Mesenchymal stem cell (in vitro differentiated cells and primary cell): ENCODE data around the gene CTNND1.

ENCODE experiments used
- DNase-seq: peaks from one replicate; pipeline ENCODE4 v3.0.0-alpha.2; 2013
- H2AFZ ChIP-seq: one replicate; pipeline ENCODE4 v1.6.1; 2013; ENCODE audit warnings: low read depth, mild to moderate bottlenecking, control low read depth, inconsistent platforms, low read length, moderate library complexity
- H2AK5ac ChIP-seq: 2 replicates; pipeline ENCODE4 v1.6.1; 2013; ENCODE audit warnings: low read length, moderate library complexity, mild to moderate bottlenecking, inconsistent platforms; ENCODE audit not compliant: severe bottlenecking
- H2BK120ac ChIP-seq: one replicate; pipeline ENCODE4 v1.6.1; 2013; ENCODE audit warnings: low read depth, mild to moderate bottlenecking, inconsistent platforms, low read length, moderate library complexity
- H2BK12ac ChIP-seq, 2 experiments: one replicate each; pipeline ENCODE4 v1.6.1; 2013; ENCODE audit warnings: inconsistent platforms in 2 of 2, low read length in 2 of 2, mild to moderate bottlenecking in 2 of 2, moderate library complexity in 2 of 2, control low read depth in 1 of 2
- H2BK15ac ChIP-seq: one replicate; pipeline ENCODE4 v1.6.1; 2013; ENCODE audit warnings: mild to moderate bottlenecking, low read depth, inconsistent platforms; ENCODE audit not compliant: poor library complexity, severe bottlenecking
- H2BK5ac ChIP-seq: 2 replicates; pipeline ENCODE4 v1.6.1; 2013; ENCODE audit warnings: low read depth, mild to moderate bottlenecking, low read length, control low read depth, inconsistent platforms; ENCODE audit not compliant: poor library complexity, severe bottlenecking
- H3K14ac ChIP-seq, 2 experiments: one replicate each; pipeline ENCODE4 v1.6.1; 2013; ENCODE audit warnings: inconsistent platforms in 2 of 2, low read length in 2 of 2, control low read depth in 1 of 2, mild to moderate bottlenecking in 1 of 2, moderate library complexity in 1 of 2
- H3K18ac ChIP-seq, 2 experiments: one replicate each; pipeline ENCODE4 v1.6.1; 2013; ENCODE audit warnings: inconsistent platforms in 2 of 2, low read length in 2 of 2, control low read depth in 1 of 2, low read depth in 1 of 2, mild to moderate bottlenecking in 1 of 2
- H3K23ac ChIP-seq, 2 experiments: one replicate each; pipeline ENCODE4 v1.6.1; 2013; ENCODE audit warnings: inconsistent platforms in 2 of 2, low read length in 2 of 2, mild to moderate bottlenecking in 2 of 2, moderate library complexity in 2 of 2, control low read depth in 1 of 2
- H3K27ac ChIP-seq: 2 replicates; pipeline ENCODE4 v1.5.1; 2013; ENCODE audit warnings: mild to moderate bottlenecking, moderate library complexity, low read length, control low read depth, inconsistent platforms; ENCODE audit not compliant: poor library complexity, severe bottlenecking
- H3K27me3 ChIP-seq, 2 experiments: 2 replicates each; pipeline versions ENCODE4 v1.6.1 to v1.7.0; 2013; ENCODE audit warnings: low read length in 2 of 2, mild to moderate bottlenecking in 2 of 2, moderate library complexity in 2 of 2, control low read depth in 1 of 2, inconsistent platforms in 1 of 2; ENCODE audit not compliant: control insufficient read depth in 1 of 2, insufficient read depth in 1 of 2
- H3K36me3 ChIP-seq, 2 experiments: 2 replicates each; pipeline versions ENCODE4 v1.6.1 to v1.7.0; 2013; ENCODE audit warnings: low read length in 2 of 2, control low read depth in 1 of 2, inconsistent platforms in 1 of 2, low read depth in 1 of 2, mild to moderate bottlenecking in 1 of 2; ENCODE audit not compliant: insufficient read depth in 2 of 2, control insufficient read depth in 1 of 2
- H3K4ac ChIP-seq, 2 experiments: one replicate each; pipeline ENCODE4 v1.6.1; 2013; ENCODE audit warnings: inconsistent platforms in 2 of 2, low read length in 2 of 2, mild to moderate bottlenecking in 2 of 2, moderate library complexity in 2 of 2, control low read depth in 1 of 2, low read depth in 1 of 2
- H3K4me1 ChIP-seq: 2 replicates; pipeline ENCODE4 v1.6.1; 2013; ENCODE audit warnings: low read depth, low read length, control low read depth; ENCODE audit not compliant: control insufficient read depth, insufficient read depth
- H3K4me2 ChIP-seq: 2 replicates; pipeline ENCODE4 v1.6.1; 2013; ENCODE audit warnings: low read length, mild to moderate bottlenecking, inconsistent platforms; ENCODE audit not compliant: poor library complexity, severe bottlenecking
- H3K4me3 ChIP-seq, 2 experiments: 2 replicates each; pipeline versions ENCODE4 v1.5.1 to v1.7.0; 2013; ENCODE audit warnings: low read length in 2 of 2, mild to moderate bottlenecking in 2 of 2, control low read depth in 1 of 2, low read depth in 1 of 2; ENCODE audit not compliant: insufficient read depth in 1 of 2
- H3K79me1 ChIP-seq: replicated peaks from 2 replicates; pipeline ENCODE4 v1.6.1; 2013; ENCODE audit warnings: mild to moderate bottlenecking, control low read depth, low read length, inconsistent platforms; ENCODE audit not compliant: poor library complexity, severe bottlenecking
- H3K9ac ChIP-seq: 2 replicates; pipeline ENCODE4 v1.7.0; 2013; ENCODE audit warnings: mild to moderate bottlenecking, low read length, moderate library complexity
- H3K9me3 ChIP-seq: 2 replicates; pipeline ENCODE4 v1.7.0; 2013; ENCODE audit warnings: mild to moderate bottlenecking, low read length; ENCODE audit not compliant: control insufficient read depth
- H4K8ac ChIP-seq: one replicate; pipeline ENCODE4 v1.6.1; 2013; ENCODE audit warnings: inconsistent platforms, mild to moderate bottlenecking, low read length, moderate library complexity
- H4K91ac ChIP-seq: one replicate; pipeline ENCODE4 v1.6.1; 2013; ENCODE audit warnings: mild to moderate bottlenecking, low read length, inconsistent platforms
- WGBS: methylation state at CpG from one replicate; pipeline ENCODE4 v1.1.7; 2013; ENCODE audit warnings: mixed read lengths; 5-methylcytosine and 5-hydroxymethylcytosine counted together

CTNND1 gene

GRCh38 chr11:57791321-57792059 is 29.9 kb downstream of the CTNND1 start:
- H3K4ac ChIP-seq = no peak overlapping the region
- no peaks in the 10 kb centered on the region for H3K9me3 ChIP-seq
- DNase-seq = no peak
- no peak overlapping the region for H4K8ac ChIP-seq
- H3K9ac ChIP-seq = no peak overlapping the region
- no peak overlapping the region for H2AFZ ChIP-seq
- no peak overlapping the region for H3K23ac ChIP-seq
- H3K18ac ChIP-seq = peak overlapping the region in 1 of 2 experiments; percentile 21
- H3K27ac ChIP-seq = no peak overlapping the region
- H2AK5ac ChIP-seq = no peak overlapping the region
- H2BK120ac ChIP-seq = no peak overlapping the region
- H3K4me1 ChIP-seq = peaks cover 13% of the 10 kb centered on the region
- no peak overlapping the region for H3K4me2 ChIP-seq
- no peak overlapping the region for H2BK15ac ChIP-seq
- WGBS = 91% methylated on average over 22 of the region's 22 CpGs
- no peak overlapping the region for H4K91ac ChIP-seq
- no peak overlapping the region for H3K14ac ChIP-seq
- no peaks in the 10 kb centered on the region for H3K27me3 ChIP-seq
- no peak overlapping the region for H3K4me3 ChIP-seq
- H3K79me1 ChIP-seq = peaks cover 2% of the 10 kb centered on the region
- peaks cover 19 to 39% of the 10 kb centered on the region in 2 experiments for H3K36me3 ChIP-seq
- no peak overlapping the region for H2BK5ac ChIP-seq
- no peak overlapping the region for H2BK12ac ChIP-seq

- H3K36me3 ChIP-seq = peaks cover 24 to 44% of the 10 kb centered on the region in 2 experiments
- H3K27me3 ChIP-seq = no peaks in the 10 kb centered on the region
- H2BK120ac ChIP-seq = no peak overlapping the region
- H4K8ac ChIP-seq = no peak overlapping the region
- WGBS = 100% methylated on average over 6 of the region's 7 CpGs
- H2AFZ ChIP-seq = no peak overlapping the region
- H4K91ac ChIP-seq = no peak overlapping the region
- H3K23ac ChIP-seq = no peak overlapping the region
- peaks cover 13% of the 10 kb centered on the region for H3K4me1 ChIP-seq
- peak overlapping the region; percentile 15 for H3K27ac ChIP-seq
- peak; percentile 71 for DNase-seq
- no peak overlapping the region for H3K4me2 ChIP-seq
- no peak overlapping the region for H2AK5ac ChIP-seq
- no peak overlapping the region for H2BK12ac ChIP-seq
- no peaks in the 10 kb centered on the region for H3K9me3 ChIP-seq
- H3K18ac ChIP-seq = no peak overlapping the region
- peaks cover 7% of the 10 kb centered on the region for H3K79me1 ChIP-seq
- no peak overlapping the region for H3K4ac ChIP-seq
- no peak overlapping the region for H3K14ac ChIP-seq
- no peak overlapping the region for H3K9ac ChIP-seq
- no peak overlapping the region for H2BK5ac ChIP-seq
- no peak overlapping the region for H3K4me3 ChIP-seq
- no peak overlapping the region for H2BK15ac ChIP-seq
Measured at GRCh38 chr11:57792060-57792541, 30.5 kb downstream of the CTNND1 start.

- Histone ChIP-seq H3K27ac (peak overlapping the region; percentile 66), H3K9me3 (no peaks in the 10 kb centered on the region), H2BK5ac (no peak overlapping the region), H3K4me1 (peaks cover 13% of the 10 kb centered on the region), H2BK15ac (no peak overlapping the region), H3K18ac (no peak overlapping the region), H3K9ac (no peak overlapping the region), H3K4me3 (no peak overlapping the region), H3K79me1 (peaks cover 7% of the 10 kb centered on the region), H2AK5ac (no peak overlapping the region), H3K4me2 (no peak overlapping the region), H4K91ac (no peak overlapping the region), H3K4ac (no peak overlapping the region), H2BK120ac (no peak overlapping the region), H2BK12ac (no peak overlapping the region), H3K14ac (no peak overlapping the region), H4K8ac (no peak overlapping the region), H3K23ac (no peak overlapping the region), H3K36me3 (peaks cover 24 to 44% of the 10 kb centered on the region in 2 experiments), H3K27me3 (no peaks in the 10 kb centered on the region), H2AFZ (no peak overlapping the region)
- DNase-seq = peak; percentile 33
Measured at GRCh38 chr11:57792870-57793269, 31.3 kb downstream of the CTNND1 start.

- no peak overlapping the region for H3K23ac ChIP-seq
- no peak overlapping the region for H3K14ac ChIP-seq
- no peak overlapping the region for H4K91ac ChIP-seq
- no peaks in the 10 kb centered on the region for H3K27me3 ChIP-seq
- H3K9me3 ChIP-seq = no peaks in the 10 kb centered on the region
- no peak overlapping the region for H2BK12ac ChIP-seq
- no peak overlapping the region for H2BK120ac ChIP-seq
- peaks cover 10% of the 10 kb centered on the region for H3K4me1 ChIP-seq
- no peak overlapping the region for H4K8ac ChIP-seq
- no peak overlapping the region for H3K4me2 ChIP-seq
- H2AFZ ChIP-seq = no peak overlapping the region
- H3K4ac ChIP-seq = no peak overlapping the region
- H2BK15ac ChIP-seq = no peak overlapping the region
- H3K9ac ChIP-seq = no peak overlapping the region
- H2BK5ac ChIP-seq = no peak overlapping the region
- H3K36me3 ChIP-seq = peaks cover 24 to 48% of the 10 kb centered on the region in 2 experiments
- H3K4me3 ChIP-seq = no peak overlapping the region
- H3K18ac ChIP-seq = no peak overlapping the region
- H3K79me1 ChIP-seq = peaks cover 7% of the 10 kb centered on the region
- H2AK5ac ChIP-seq = no peak overlapping the region
- 78% methylated on average over 7 of the region's 8 CpGs for WGBS
- peak; percentile 8 for DNase-seq
- peak overlapping the region; percentile 21 for H3K27ac ChIP-seq
Measured at GRCh38 chr11:57793351-57794115, 31.9 kb downstream of the CTNND1 start.
